ENCODE data around the gene AP2A2. TPM values are rescaled to one million over a fixed set of nuclear protein-coding genes. Genes with fewer than 3 reads are reported as not detected.

Gene AP2A2
- total RNA-seq, 1 donor from 2014 or later: 105 TPM

GRCh38 chr11:1013631-1013935, 87.9 kb downstream of the AP2A2 start:
- H4K20me1 ChIP-seq (ENCODE audit: insufficient read depth, low read length): peaks cover 44% of the 10 kb centered on the region
- Mint-ChIP-seq H3K4me1 (ENCODE audit: low read depth, unreplicated experiment) (peaks cover 4% of the 10 kb centered on the region), H3K27me3 (ENCODE audit: low read depth, unreplicated experiment) (no peaks in the 10 kb centered on the region), H3K36me3 (ENCODE audit: low read depth, unreplicated experiment) (peaks cover 20% of the 10 kb centered on the region), H3K27ac (ENCODE audit: unreplicated experiment) (no peak overlapping the region), H3K4me3 (ENCODE audit: unreplicated experiment) (no peak overlapping the region), H3K9me3 (ENCODE audit: unreplicated experiment) (peaks cover 8% of the 10 kb centered on the region)
- no peak overlapping the region for H3K27ac ChIP-seq (ENCODE audit: low read depth, low read length)
- H3K4me2 ChIP-seq (ENCODE audit: low read length): no peak overlapping the region
- DNase-seq (ENCODE audit: low read depth) (no peak), FAIRE-seq (no peak)
- no peaks in the 10 kb centered on the region for H3K9me3 ChIP-seq (ENCODE audit: insufficient read depth, low read depth, low read length)
- TF ChIP-seq EZH2 (IDR thresholded peaks at IDR 0.05; ENCODE audit: insufficient read depth, low read length): no peak
- no peak for TF ChIP-seq CTCF (IDR thresholded peaks at IDR 0.05; ENCODE audit: insufficient read depth, low read depth, low read length)
- no peaks in the 10 kb centered on the region for H3K27me3 ChIP-seq (ENCODE audit: insufficient read depth, low read length)
- H2AFZ ChIP-seq (ENCODE audit: low read depth, low read length): no peak overlapping the region
- no peak overlapping the region for H3K4me3 ChIP-seq (ENCODE audit: insufficient read depth, low read depth, low read length)
- H3K79me2 ChIP-seq (ENCODE audit: insufficient read depth, low read length): peaks cover 15% of the 10 kb centered on the region
- H3K4me1 ChIP-seq (ENCODE audit: insufficient read depth, low read length): no peaks in the 10 kb centered on the region
- peaks cover 5% of the 10 kb centered on the region for H3K36me3 ChIP-seq (ENCODE audit: insufficient read depth, low read length)
- no peak overlapping the region for H3K9ac ChIP-seq (ENCODE audit: low read length)

GRCh38 chr11:1014276-1014675, 88.6 kb downstream of the AP2A2 start:
- no peaks in the 10 kb centered on the region for H3K4me1 ChIP-seq (ENCODE audit: insufficient read depth, low read length)
- no peaks in the 10 kb centered on the region for H3K9me3 ChIP-seq (ENCODE audit: insufficient read depth, low read depth, low read length)
- no peak overlapping the region for H3K9ac ChIP-seq (ENCODE audit: low read length)
- Mint-ChIP-seq H3K4me3 (ENCODE audit: unreplicated experiment) (no peak overlapping the region), H3K9me3 (ENCODE audit: unreplicated experiment) (peaks cover 8% of the 10 kb centered on the region), H3K4me1 (ENCODE audit: low read depth, unreplicated experiment) (peaks cover 4% of the 10 kb centered on the region), H3K27ac (ENCODE audit: unreplicated experiment) (no peak overlapping the region), H3K36me3 (ENCODE audit: low read depth, unreplicated experiment) (peaks cover 20% of the 10 kb centered on the region), H3K27me3 (ENCODE audit: low read depth, unreplicated experiment) (no peaks in the 10 kb centered on the region)
- peaks cover 3% of the 10 kb centered on the region for H3K36me3 ChIP-seq (ENCODE audit: insufficient read depth, low read length)
- H3K4me2 ChIP-seq (ENCODE audit: low read length): no peak overlapping the region
- peaks cover 45% of the 10 kb centered on the region for H4K20me1 ChIP-seq (ENCODE audit: insufficient read depth, low read length)
- TF ChIP-seq CTCF (IDR thresholded peaks at IDR 0.05; ENCODE audit: insufficient read depth, low read depth, low read length) (no peak), EZH2 (IDR thresholded peaks at IDR 0.05; ENCODE audit: insufficient read depth, low read length) (no peak)
- no peak for DNase-seq (ENCODE audit: low read depth)
- no peak overlapping the region for H3K27ac ChIP-seq (ENCODE audit: low read depth, low read length)
- no peak overlapping the region for H2AFZ ChIP-seq (ENCODE audit: low read depth, low read length)
- H3K4me3 ChIP-seq (ENCODE audit: insufficient read depth, low read depth, low read length): no peak overlapping the region
- FAIRE-seq: no peak
- no peaks in the 10 kb centered on the region for H3K27me3 ChIP-seq (ENCODE audit: insufficient read depth, low read length)
- peaks cover 15% of the 10 kb centered on the region for H3K79me2 ChIP-seq (ENCODE audit: insufficient read depth, low read length)

DNA sequence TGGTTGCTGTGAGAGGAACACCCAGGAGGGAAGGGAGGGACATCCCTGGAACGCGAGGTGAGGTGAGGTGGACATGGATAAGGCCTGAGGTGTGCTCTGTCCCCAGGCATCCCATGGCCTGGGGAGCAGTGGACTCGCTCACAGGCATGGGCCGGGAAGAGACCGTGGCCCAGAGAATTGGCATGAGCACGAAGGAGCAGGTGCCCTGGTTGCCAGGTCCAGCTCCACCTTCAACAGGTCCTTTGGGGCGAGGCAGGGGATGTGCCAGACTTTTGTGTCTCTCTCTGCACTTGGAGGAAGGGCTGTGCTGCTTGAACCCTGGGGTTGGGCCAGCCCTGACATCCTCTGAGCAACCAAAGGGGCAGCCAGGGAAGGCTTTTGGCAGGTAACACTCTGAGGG, 89.4 kb downstream of the AP2A2 start:
- no peak for DNase-seq (ENCODE audit: low read depth)
- Histone ChIP-seq H2AFZ (ENCODE audit: low read depth, low read length) (no peak overlapping the region), H3K9ac (ENCODE audit: low read length) (no peak overlapping the region), H4K20me1 (ENCODE audit: insufficient read depth, low read length) (peaks cover 52% of the 10 kb centered on the region), H3K36me3 (ENCODE audit: insufficient read depth, low read length) (peaks cover 3% of the 10 kb centered on the region), H3K4me2 (ENCODE audit: low read length) (no peak overlapping the region), H3K27ac (ENCODE audit: low read depth, low read length) (no peak overlapping the region), H3K4me3 (ENCODE audit: insufficient read depth, low read depth, low read length) (no peak overlapping the region), H3K79me2 (ENCODE audit: insufficient read depth, low read length) (peaks cover 15% of the 10 kb centered on the region), H3K4me1 (ENCODE audit: insufficient read depth, low read length) (no peaks in the 10 kb centered on the region), H3K27me3 (ENCODE audit: insufficient read depth, low read length) (no peaks in the 10 kb centered on the region), H3K9me3 (ENCODE audit: insufficient read depth, low read depth, low read length) (no peaks in the 10 kb centered on the region)
- no peak for TF ChIP-seq EZH2 (IDR thresholded peaks at IDR 0.05; ENCODE audit: insufficient read depth, low read length)
- Mint-ChIP-seq H3K4me1 (ENCODE audit: low read depth, unreplicated experiment) (peaks cover 4% of the 10 kb centered on the region), H3K9me3 (ENCODE audit: unreplicated experiment) (peaks cover 8% of the 10 kb centered on the region), H3K27ac (ENCODE audit: unreplicated experiment) (no peak overlapping the region), H3K36me3 (ENCODE audit: low read depth, unreplicated experiment) (peaks cover 20% of the 10 kb centered on the region), H3K27me3 (ENCODE audit: low read depth, unreplicated experiment) (no peaks in the 10 kb centered on the region), H3K4me3 (ENCODE audit: unreplicated experiment) (no peak overlapping the region)
- no peak for FAIRE-seq
